Left ventricle myocardium inferior (tissue), 1 donor: Measurements from ENCODE around the gene CD2. TPM values are rescaled to one million over a fixed set of nuclear protein-coding genes. Genes with fewer than 3 reads are reported as not detected.

Experiments used
- DNase-seq: peaks from one replicate; pipeline ENCODE4 v3.0.0-alpha.2; 2020
- H3K27ac ChIP-seq: fragments of 200-600 bp; replicated peaks from 2 replicates; pipeline ENCODE4 v1.8.0; 2021
- H3K27me3 ChIP-seq: fragments of 200-600 bp; 2 replicates; pipeline ENCODE4 v1.8.0; 2021; ENCODE audit warnings: low read depth
- H3K36me3 ChIP-seq: fragments of 200-600 bp; 2 replicates; pipeline ENCODE4 v1.8.0; 2021
- H3K4me1 ChIP-seq: fragments of 200-600 bp; 2 replicates; pipeline ENCODE4 v1.8.0; 2021
- H3K4me3 ChIP-seq: fragments of 200-600 bp; 2 replicates; pipeline ENCODE4 v1.8.0; 2021; ENCODE audit warnings: mild to moderate bottlenecking, moderate library complexity
- H3K9me3 ChIP-seq: fragments of 200-600 bp; replicated peaks from 2 replicates; pipeline ENCODE4 v1.8.0; 2021
- intact Hi-C: fragments of 100-400 bp; cut with micrococcal nuclease; formaldehyde crosslinking; loops from one replicate; pipeline ENCODE4 v1.11.0; 2022
- total RNA-seq: library from RNA; stranded (reverse); fragmentation: NEBNext Ultra II Directional; extraction: Animal tissue kit (Norgen Biotek cat#: 25700); gene quantifications from one replicate; pipeline ENCODE4 v1.2.1, GENCODE V29; 2021
- TF ChIP-seq, protein P1 (sequence below): fragments of 200-600 bp; IDR thresholded peaks from 2 replicates; pipeline ENCODE4 v1.8.0; 2021; ENCODE audit warnings: antibody characterized with exemption, mild to moderate bottlenecking, borderline replicate concordance
- donor health status: DM: no; HTN: yes; CAD: no; lungs with severe emphysema.

CD2 gene
- total RNA-seq, 1 donor from 2014 or later: 0.36 TPM

DNA sequence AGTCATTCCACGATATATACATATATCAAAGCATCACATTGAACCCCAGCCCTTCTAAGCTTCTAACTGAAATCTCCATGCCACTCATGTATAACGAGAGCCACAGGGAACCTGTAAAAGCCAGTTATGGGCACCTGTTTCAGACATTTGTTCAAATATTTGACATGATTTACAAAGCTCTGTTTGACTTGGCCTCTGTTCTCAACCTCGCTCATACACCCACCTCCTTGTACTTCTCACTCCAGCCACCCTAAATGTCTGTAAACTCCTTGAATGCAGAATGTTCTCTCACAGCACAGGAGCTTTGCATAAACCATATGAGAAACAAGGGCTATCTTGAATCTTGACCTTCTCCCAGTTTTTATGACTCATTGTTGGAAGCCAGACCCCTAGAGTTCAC is 36.9 kb upstream of the CD2 start:
- intact Hi-C loops: no loop called here
- Histone ChIP-seq H3K27me3 (peaks cover 4% of the 10 kb centered on the region), H3K27ac (no peak overlapping the region), H3K9me3 (no peaks in the 10 kb centered on the region), H3K4me1 (no peaks in the 10 kb centered on the region), H3K36me3 (no peaks in the 10 kb centered on the region), H3K4me3 (no peak overlapping the region)
- DNase-seq: no peak
- TF ChIP-seq, protein P1, sequence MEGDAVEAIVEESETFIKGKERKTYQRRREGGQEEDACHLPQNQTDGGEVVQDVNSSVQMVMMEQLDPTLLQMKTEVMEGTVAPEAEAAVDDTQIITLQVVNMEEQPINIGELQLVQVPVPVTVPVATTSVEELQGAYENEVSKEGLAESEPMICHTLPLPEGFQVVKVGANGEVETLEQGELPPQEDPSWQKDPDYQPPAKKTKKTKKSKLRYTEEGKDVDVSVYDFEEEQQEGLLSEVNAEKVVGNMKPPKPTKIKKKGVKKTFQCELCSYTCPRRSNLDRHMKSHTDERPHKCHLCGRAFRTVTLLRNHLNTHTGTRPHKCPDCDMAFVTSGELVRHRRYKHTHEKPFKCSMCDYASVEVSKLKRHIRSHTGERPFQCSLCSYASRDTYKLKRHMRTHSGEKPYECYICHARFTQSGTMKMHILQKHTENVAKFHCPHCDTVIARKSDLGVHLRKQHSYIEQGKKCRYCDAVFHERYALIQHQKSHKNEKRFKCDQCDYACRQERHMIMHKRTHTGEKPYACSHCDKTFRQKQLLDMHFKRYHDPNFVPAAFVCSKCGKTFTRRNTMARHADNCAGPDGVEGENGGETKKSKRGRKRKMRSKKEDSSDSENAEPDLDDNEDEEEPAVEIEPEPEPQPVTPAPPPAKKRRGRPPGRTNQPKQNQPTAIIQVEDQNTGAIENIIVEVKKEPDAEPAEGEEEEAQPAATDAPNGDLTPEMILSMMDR: no peak

DNA sequence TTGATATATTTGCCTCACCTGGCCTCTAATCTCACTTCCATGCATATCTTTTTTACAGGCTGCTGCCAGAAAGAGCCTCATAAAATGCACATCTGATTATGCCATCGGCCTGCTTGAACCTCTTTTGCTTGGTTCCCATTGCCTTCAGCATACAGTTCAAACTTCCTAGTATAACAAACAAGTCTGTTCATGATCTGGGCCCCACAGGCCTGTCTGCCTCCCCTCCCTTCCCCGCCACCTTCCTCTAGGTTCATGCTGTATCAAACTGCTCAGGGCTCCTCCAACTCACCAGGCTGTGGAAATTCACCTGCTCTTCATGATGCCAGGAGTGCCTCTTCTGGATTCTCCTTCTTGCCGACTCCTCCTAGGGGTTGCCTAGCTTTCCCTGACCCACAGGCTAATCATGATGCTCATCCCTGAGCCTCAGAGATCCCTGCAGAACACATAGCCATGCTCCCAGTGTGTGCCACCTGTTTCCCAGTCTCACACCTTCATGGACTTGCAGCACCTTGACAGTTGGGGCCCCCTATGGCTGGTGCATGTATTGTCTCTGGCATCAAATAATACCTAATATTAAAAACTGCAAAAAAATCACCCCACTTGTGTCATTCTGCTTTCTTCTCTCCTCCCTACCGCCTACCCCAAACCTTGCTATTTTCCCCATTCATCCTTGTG is 33.7 kb upstream of the CD2 start:
- Histone ChIP-seq H3K4me3 (no peak overlapping the region), H3K27me3 (no peaks in the 10 kb centered on the region), H3K9me3 (no peaks in the 10 kb centered on the region), H3K27ac (no peak overlapping the region), H3K4me1 (no peaks in the 10 kb centered on the region), H3K36me3 (no peaks in the 10 kb centered on the region)
- TF ChIP-seq, protein P1: no peak
- no peak for DNase-seq
- intact Hi-C loops: loop anchor here (5.0 kb wide), 1 partner anchor 337 kb away; no protein-coding TSS in a partner anchor

DNA sequence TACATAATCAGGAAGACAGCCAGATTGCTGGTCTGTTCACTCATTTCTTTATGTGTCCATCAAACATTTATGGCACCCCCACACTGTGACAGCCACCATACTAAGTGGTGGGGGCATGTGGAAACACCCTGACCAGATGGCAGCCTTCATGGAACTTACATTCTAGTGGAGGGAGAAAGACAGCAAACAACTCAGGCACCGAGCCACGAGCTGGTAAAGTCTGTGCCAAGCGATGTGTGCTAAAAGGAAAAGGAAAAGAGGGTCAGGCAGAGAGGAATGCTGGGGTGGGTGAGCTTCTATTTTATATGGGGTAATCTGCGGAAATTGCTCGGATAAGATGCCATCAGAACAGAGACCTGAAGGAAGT is 33.2 kb upstream of the CD2 start:
- intact Hi-C loops: loop anchor here (5.0 kb wide), 1 partner anchor 336 kb away; no protein-coding TSS in a partner anchor
- no peaks in the 10 kb centered on the region for H3K9me3 ChIP-seq
- no peak overlapping the region for H3K4me3 ChIP-seq
- no peaks in the 10 kb centered on the region for H3K4me1 ChIP-seq
- no peak overlapping the region for H3K27ac ChIP-seq
- DNase-seq: no peak
- TF ChIP-seq, protein P1: no peak
- no peaks in the 10 kb centered on the region for H3K36me3 ChIP-seq
- no peaks in the 10 kb centered on the region for H3K27me3 ChIP-seq

DNA sequence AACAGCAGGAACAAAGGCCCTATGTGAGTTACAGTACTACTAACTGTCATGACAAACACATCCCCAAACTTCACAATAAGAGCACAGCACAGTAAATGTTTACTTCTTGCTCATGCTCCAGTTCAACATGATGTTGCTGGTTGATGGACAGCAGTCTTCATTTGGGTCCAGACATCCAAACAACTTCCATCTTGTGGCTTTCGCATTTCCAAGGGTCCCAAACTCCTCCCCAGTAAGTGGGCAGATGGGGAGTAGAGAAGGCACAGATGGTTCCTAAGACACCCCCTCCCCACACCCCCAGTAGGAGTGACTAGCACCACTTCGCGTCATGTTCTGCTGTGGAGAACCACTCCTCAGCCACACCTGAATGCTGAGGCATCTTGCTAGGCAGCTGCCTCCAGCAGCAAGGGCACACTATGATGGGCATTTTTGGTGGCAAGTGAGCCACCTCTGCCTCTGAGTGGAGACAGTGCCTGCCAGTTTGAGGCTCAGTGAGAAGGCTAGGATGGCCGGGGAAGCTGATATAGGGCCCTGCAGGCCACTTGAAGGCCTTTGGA is 32.7 kb upstream of the CD2 start:
- DNase-seq: no peak
- H3K4me3 ChIP-seq: no peak overlapping the region
- H3K27ac ChIP-seq: no peak overlapping the region
- H3K4me1 ChIP-seq: no peaks in the 10 kb centered on the region
- intact Hi-C loops: loop anchor here (5.0 kb wide), 1 partner anchor 336 kb away; no protein-coding TSS in a partner anchor
- TF ChIP-seq, protein P1: no peak
- no peaks in the 10 kb centered on the region for H3K9me3 ChIP-seq
- no peaks in the 10 kb centered on the region for H3K27me3 ChIP-seq
- no peaks in the 10 kb centered on the region for H3K36me3 ChIP-seq

DNA sequence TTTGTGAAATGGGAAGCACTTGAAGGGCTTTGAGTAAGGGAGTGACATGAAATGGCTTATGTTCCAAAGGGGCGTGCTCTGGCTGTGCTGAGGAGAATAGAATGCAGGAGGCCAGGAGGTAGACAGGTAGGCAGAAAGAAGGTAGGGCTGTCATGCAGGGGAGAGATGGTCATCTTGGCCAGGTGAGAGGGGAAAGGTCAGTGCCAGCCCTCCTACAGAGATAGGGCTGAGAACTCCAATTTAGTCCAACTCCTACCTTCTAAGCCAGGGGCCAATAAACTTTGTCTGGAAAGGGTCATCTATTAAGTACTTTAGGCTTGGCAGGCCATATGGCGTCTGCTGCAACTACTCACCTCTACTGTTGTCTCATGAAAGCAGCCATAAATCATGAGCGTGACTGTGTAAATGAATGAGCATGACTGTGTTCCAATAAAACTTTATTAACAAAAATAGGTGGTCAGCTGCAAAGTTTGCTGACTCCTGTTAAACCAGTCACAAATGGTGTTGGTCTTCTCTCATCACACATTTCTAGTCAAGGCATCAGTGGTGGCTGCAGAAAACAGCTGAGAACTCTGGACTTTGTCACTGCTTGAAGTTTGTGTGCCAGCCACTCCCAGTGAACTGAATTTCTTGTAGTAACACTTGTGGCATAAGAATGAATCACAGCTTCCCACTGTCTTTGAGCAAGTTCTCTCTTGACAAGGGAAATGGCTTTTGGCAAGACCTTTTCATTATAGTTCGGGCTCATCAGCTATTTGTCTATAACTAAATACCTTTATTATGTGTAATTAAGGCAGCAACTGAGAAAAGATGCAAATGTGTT is 32.0 kb upstream of the CD2 start:
- no peaks in the 10 kb centered on the region for H3K36me3 ChIP-seq
- no peaks in the 10 kb centered on the region for H3K27me3 ChIP-seq
- intact Hi-C loops: loop anchor here (5.0 kb wide), 1 partner anchor 335 kb away; no protein-coding TSS in a partner anchor
- DNase-seq: no peak
- no peak overlapping the region for H3K4me3 ChIP-seq
- no peaks in the 10 kb centered on the region for H3K9me3 ChIP-seq
- no peak overlapping the region for H3K27ac ChIP-seq
- H3K4me1 ChIP-seq: no peaks in the 10 kb centered on the region
- TF ChIP-seq, protein P1: no peak
